CD4-positive, CD25-positive, alpha-beta regulatory T cell (primary cell): ENCODE measurements around the gene STK24. TPM values are rescaled to one million over a fixed set of nuclear protein-coding genes. Genes with fewer than 3 reads are reported as not detected.

ENCODE experiments used
- ATAC-seq, 2 donors: fragments of 150-1000 bp; cut with Tn5 transposase; one replicate each; pipeline ENCODE4 v1.10.0; 2021; ENCODE audit warnings: low read depth in 2 of 2, moderate number of reproducible peaks in 2 of 2, moderate library complexity in 1 of 2
- DNase-seq, 3 donors: peaks; one replicate each; pipeline versions ENCODE4 v3.0.0 to v3.0.0-alpha.2; 2012 to 2022; ENCODE audit warnings: mixed read lengths in 1 of 3
- H3K27ac ChIP-seq: one replicate; pipeline ENCODE4 v1.7.0; 2013; ENCODE audit warnings: mild to moderate bottlenecking, low read length; ENCODE audit not compliant: insufficient read depth, poor library complexity, severe bottlenecking
- H3K27me3 ChIP-seq: one replicate; pipeline ENCODE4 v1.7.0; 2013; ENCODE audit warnings: low read length; ENCODE audit not compliant: control insufficient read depth, insufficient read depth
- H3K36me3 ChIP-seq: one replicate; pipeline ENCODE4 v1.7.0; 2013; ENCODE audit warnings: mild to moderate bottlenecking, low read length, moderate library complexity; ENCODE audit not compliant: control insufficient read depth, insufficient read depth
- H3K4me1 ChIP-seq: 2 replicates; pipeline ENCODE4 v1.7.0; 2013; ENCODE audit warnings: mild to moderate bottlenecking, low read length; ENCODE audit not compliant: insufficient read depth, control insufficient read depth, poor library complexity, severe bottlenecking
- H3K4me3 ChIP-seq: one replicate; pipeline ENCODE4 v1.7.0; 2013; ENCODE audit warnings: low read depth, mild to moderate bottlenecking, low read length, moderate library complexity
- H3K9me3 ChIP-seq, 2 experiments: 1 replicate in 1 of 2; 2 replicates in 1 of 2; pipeline ENCODE4 v1.7.0; 2013; ENCODE audit warnings: low read length in 2 of 2, mild to moderate bottlenecking in 1 of 2, moderate library complexity in 1 of 2; ENCODE audit not compliant: control insufficient read depth in 2 of 2
- H3K27ac Mint-ChIP-seq, 3 donors: one replicate each; pipeline ENCODE4 v1.8.0; 2020 to 2022; ENCODE audit warnings: mild to moderate bottlenecking in 3 of 3, mixed read lengths in 3 of 3, moderate library complexity in 2 of 3
- H3K27me3 Mint-ChIP-seq: one replicate; pipeline ENCODE4 v1.8.0; 2022; ENCODE audit warnings: mild to moderate bottlenecking, mixed read lengths
- H3K36me3 Mint-ChIP-seq: one replicate; pipeline ENCODE4 v1.8.0; 2020; ENCODE audit warnings: mixed read lengths
- H3K4me1 Mint-ChIP-seq, 4 donors: one replicate each; pipeline ENCODE4 v1.8.0; 2020 to 2022; ENCODE audit warnings: mixed read lengths in 4 of 4, mild to moderate bottlenecking in 1 of 4
- H3K4me3 Mint-ChIP-seq, 4 donors: one replicate each; pipeline ENCODE4 v1.8.0; 2020 to 2022; ENCODE audit warnings: mild to moderate bottlenecking in 4 of 4, mixed read lengths in 4 of 4, moderate library complexity in 3 of 4
- H3K9me3 Mint-ChIP-seq, 7 donors: one replicate each; pipeline ENCODE4 v1.8.0; 2020 to 2022; ENCODE audit warnings: mixed read lengths in 7 of 7, mild to moderate bottlenecking in 3 of 7, moderate library complexity in 2 of 7
- polyA plus RNA-seq, 4 donors: library from polyadenylated mRNA; unstranded; fragments of 300-500 nt; fragmentation: Illumina TruSeq; gene quantifications; one replicate each; pipeline ENCODE4 v1.2.3, GENCODE V29; 2021
- total RNA-seq: library from RNA; stranded (reverse); gene quantifications from one replicate; pipeline ENCODE4 v1.2.3, GENCODE V29; 2022

The STK24 gene
- total and polyA plus RNA-seq, 5 donors from 2014 or later: 26.7 to 141 (median 54.1) TPM

DNA sequence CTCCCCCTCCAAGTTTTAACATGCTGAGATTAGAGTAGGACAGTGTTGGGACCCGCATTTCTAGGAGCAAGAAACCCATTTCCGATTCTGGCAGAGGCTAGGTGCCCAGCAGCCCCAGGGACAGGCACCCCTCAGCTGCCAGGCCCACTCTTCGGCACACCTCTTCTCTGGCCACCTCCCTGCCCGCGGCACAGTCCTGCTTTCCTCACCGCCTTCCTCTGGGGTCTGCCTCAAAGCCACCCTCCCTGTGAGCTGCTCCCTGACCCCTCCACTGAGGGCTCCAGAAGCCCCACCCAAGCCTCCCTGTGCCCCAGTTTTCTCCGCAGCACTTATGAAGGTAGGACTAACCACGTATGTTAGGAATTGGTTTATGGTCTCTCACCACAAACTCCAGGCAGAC, 79.9 kb downstream of the STK24 start:
- Histone ChIP-seq H3K27me3 (no peaks in the 10 kb centered on the region), H3K4me3 (no peak overlapping the region), H3K27ac (no peak overlapping the region), H3K9me3 (no peaks in the 10 kb centered on the region), H3K4me1 (peaks cover 12% of the 10 kb centered on the region), H3K36me3 (peaks cover 46% of the 10 kb centered on the region)
- Mint-ChIP-seq H3K27ac (peak overlapping the region in 2 of 3 donors; percentile 78 to 88), H3K27me3 (no peaks in the 10 kb centered on the region), H3K4me3 (peak overlapping the region in 1 of 4 donors; percentile 13), H3K9me3 (no peaks in the 10 kb centered on the region), H3K36me3 (peaks cover 13% of the 10 kb centered on the region), H3K4me1 (peaks cover 27 to 70% (median 59%) of the 10 kb centered on the region in 4 donors)
- DNase-seq: no peak
- ATAC-seq: no peak

DNA sequence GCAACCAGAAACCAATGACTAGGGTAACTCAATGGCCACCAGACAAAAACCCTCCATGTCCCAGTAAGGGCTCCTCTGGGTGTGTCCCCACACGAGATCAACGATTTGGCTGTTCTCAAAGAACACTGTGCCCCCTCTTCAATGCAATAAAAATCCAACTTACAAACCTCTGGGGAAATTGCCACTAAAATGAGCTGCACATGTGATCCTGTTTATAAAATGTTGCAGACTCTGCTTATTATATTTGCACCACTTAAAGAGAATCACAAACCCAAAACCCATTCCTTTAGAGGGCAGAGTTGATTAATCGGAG, 80.5 kb downstream of the STK24 start:
- Mint-ChIP-seq H3K4me3 (no peak overlapping the region), H3K36me3 (peaks cover 14% of the 10 kb centered on the region), H3K27me3 (no peaks in the 10 kb centered on the region), H3K4me1 (peaks cover 28 to 70% (median 57%) of the 10 kb centered on the region in 4 donors), H3K9me3 (no peaks in the 10 kb centered on the region), H3K27ac (peak overlapping the region in 1 of 3 donors; percentile 52)
- Histone ChIP-seq H3K27me3 (no peaks in the 10 kb centered on the region), H3K27ac (no peak overlapping the region), H3K4me1 (peaks cover 12% of the 10 kb centered on the region), H3K9me3 (no peaks in the 10 kb centered on the region), H3K4me3 (no peak overlapping the region), H3K36me3 (peaks cover 46% of the 10 kb centered on the region)
- no peak for DNase-seq
- ATAC-seq: no peak

DNA sequence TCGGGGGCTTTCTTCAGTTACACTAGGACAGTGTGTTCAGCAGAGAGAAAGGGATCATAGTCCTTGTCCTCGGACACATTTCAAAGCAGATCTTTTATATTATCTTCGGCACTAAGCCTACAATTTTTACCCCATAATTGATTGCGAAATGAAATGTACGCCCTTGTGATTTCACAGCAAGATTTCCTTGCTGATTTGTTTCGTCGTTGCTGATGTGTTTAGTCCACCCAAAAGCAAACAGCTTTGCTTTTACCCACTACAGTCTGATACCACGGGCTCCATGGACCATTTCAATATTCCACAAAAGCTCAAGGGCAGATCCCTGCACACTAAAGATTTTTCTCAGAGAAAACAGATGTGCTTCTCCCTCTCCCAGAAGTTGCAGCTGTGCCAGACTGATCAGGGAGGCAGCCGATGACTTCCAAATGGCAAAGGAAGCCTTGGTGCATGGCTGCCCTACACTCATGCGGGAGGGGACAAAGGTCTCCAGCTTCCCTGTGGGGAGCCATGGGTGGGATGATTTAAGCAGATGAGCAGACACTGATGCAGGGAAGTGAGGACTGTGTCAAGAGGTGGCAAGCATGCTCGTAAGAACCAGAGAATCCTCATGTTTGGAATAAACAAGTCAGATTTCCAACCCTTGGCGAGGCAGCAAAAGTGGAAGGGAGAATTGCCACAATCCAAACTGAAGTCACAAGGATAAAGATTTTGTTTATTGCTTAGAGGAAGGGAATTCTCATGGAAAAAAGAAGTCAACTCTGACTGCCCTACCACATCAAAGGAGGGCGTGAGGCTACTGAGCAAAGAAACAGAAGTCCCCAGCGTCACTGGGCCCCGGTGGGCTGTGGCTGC, 81.1 kb downstream of the STK24 start:
- peaks cover 15% of the 10 kb centered on the region for H3K4me1 ChIP-seq
- H3K27me3 ChIP-seq: no peaks in the 10 kb centered on the region
- H3K4me3 Mint-ChIP-seq: no peak overlapping the region
- ATAC-seq (no peak), DNase-seq (no peak)
- peaks cover 46% of the 10 kb centered on the region for H3K36me3 ChIP-seq
- H3K4me1 Mint-ChIP-seq: peaks cover 32 to 75% (median 58%) of the 10 kb centered on the region in 4 donors
- H3K27ac ChIP-seq: no peak overlapping the region
- H3K27ac Mint-ChIP-seq: peak overlapping the region in 2 of 3 donors; percentile 41 to 92
- no peaks in the 10 kb centered on the region for H3K9me3 ChIP-seq
- H3K4me3 ChIP-seq: no peak overlapping the region
- H3K27me3 Mint-ChIP-seq: no peaks in the 10 kb centered on the region
- H3K9me3 Mint-ChIP-seq: no peaks in the 10 kb centered on the region
- peaks cover 16% of the 10 kb centered on the region for H3K36me3 Mint-ChIP-seq

- H3K4me3 Mint-ChIP-seq: peak overlapping the region in 1 of 4 donors; percentile 37
Measured at GRCh38 chr13:98494769-98495168, 82.1 kb downstream of the STK24 start.

DNA sequence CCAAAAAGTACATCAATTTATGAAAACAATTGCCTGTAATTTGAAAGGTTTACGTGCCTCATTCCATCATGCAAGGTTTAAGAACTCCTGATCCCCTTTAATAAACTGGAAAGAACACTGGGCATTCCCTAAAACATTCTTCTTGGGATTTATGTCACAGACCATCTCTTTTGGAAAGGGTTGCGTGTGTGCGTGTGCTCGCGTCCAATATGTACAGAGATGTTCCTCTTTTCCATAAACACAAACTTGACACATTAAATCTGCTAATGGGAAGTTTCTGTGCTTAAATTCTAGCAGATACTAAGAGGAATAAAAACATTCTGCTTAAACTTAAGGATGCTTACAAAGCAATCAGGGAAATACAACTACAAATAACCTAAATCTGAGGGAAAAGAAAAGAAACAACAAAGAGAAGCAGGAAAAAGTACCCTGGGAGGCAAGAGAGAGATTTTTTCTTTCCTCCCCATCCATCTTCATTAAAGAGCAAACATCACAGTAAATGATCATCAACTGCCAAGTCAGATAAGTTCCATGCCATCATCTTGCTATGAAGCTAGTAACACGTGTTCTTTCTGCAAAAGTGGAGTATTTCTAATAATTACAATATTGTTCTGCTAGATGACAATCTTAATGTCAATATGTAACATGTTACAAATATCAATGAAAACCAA, 83.7 kb downstream of the STK24 start:
- Mint-ChIP-seq H3K27ac (peak overlapping the region in 2 of 3 donors; percentile 5 to 85), H3K27me3 (no peaks in the 10 kb centered on the region), H3K36me3 (peaks cover 14% of the 10 kb centered on the region), H3K4me1 (peaks cover 43 to 80% (median 65%) of the 10 kb centered on the region in 4 donors), H3K4me3 (no peak overlapping the region), H3K9me3 (no peaks in the 10 kb centered on the region)
- Histone ChIP-seq H3K27ac (no peak overlapping the region), H3K9me3 (no peaks in the 10 kb centered on the region), H3K27me3 (no peaks in the 10 kb centered on the region), H3K36me3 (peaks cover 38% of the 10 kb centered on the region), H3K4me3 (no peak overlapping the region), H3K4me1 (peaks cover 34% of the 10 kb centered on the region)
- DNase-seq (no peak), ATAC-seq (no peak)

More at GRCh38 chr13:98494769-98495168, 82.1 kb downstream of the STK24 start:
- Histone ChIP-seq H3K9me3 (no peaks in the 10 kb centered on the region), H3K4me1 (peaks cover 26% of the 10 kb centered on the region), H3K36me3 (peaks cover 43% of the 10 kb centered on the region), H3K27me3 (no peaks in the 10 kb centered on the region), H3K27ac (no peak overlapping the region), H3K4me3 (no peak overlapping the region)
- Mint-ChIP-seq H3K9me3 (no peaks in the 10 kb centered on the region), H3K36me3 (peaks cover 16% of the 10 kb centered on the region), H3K27me3 (no peaks in the 10 kb centered on the region), H3K27ac (peak overlapping the region in 2 of 3 donors; percentile 16 to 32), H3K4me1 (peaks cover 32 to 75% (median 58%) of the 10 kb centered on the region in 4 donors)
- DNase-seq: no peak
- ATAC-seq: no peak

- Mint-ChIP-seq H3K27me3 (no peaks in the 10 kb centered on the region), H3K9me3 (no peaks in the 10 kb centered on the region), H3K4me1 (peaks cover 47 to 80% (median 65%) of the 10 kb centered on the region in 4 donors), H3K36me3 (peaks cover 8% of the 10 kb centered on the region), H3K4me3 (no peak overlapping the region), H3K27ac (peak overlapping the region in 1 of 3 donors; percentile 85)
- H3K4me3 ChIP-seq: no peak overlapping the region
- H3K36me3 ChIP-seq: peaks cover 35% of the 10 kb centered on the region
- H3K9me3 ChIP-seq: no peaks in the 10 kb centered on the region
- H3K4me1 ChIP-seq: peaks cover 38% of the 10 kb centered on the region
- ATAC-seq: peak in 1 of 2 donors; percentile 12
- H3K27ac ChIP-seq: no peak overlapping the region
- no peak for DNase-seq
- H3K27me3 ChIP-seq: no peaks in the 10 kb centered on the region
Measured at GRCh38 chr13:98492335-98493041, 84.4 kb downstream of the STK24 start.

DNA sequence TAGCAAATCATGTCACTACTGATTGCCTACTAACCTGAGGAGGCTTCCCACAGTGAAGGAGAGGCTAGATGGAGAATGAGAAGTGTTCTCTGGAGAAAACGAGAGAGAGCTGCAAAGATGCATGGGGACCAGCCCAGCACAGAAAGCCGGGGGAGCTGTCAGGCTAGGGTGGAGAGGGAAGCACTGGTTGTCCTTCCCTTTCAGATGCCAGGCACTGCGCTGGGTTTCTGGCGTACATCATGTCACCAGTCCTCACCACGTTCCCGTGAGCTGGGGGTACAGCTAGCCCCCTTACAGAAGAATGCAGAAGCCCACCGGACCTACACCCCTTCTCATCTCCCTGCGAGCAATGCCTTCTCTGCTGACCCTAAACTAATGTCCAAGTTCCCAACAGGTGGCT, 86.0 kb downstream of the STK24 start:
- Mint-ChIP-seq H3K9me3 (no peaks in the 10 kb centered on the region), H3K4me1 (peaks cover 45 to 80% (median 62%) of the 10 kb centered on the region in 4 donors), H3K27ac (peak overlapping the region in 2 of 3 donors; percentile 74 to 76), H3K27me3 (no peaks in the 10 kb centered on the region), H3K36me3 (peaks cover 4% of the 10 kb centered on the region), H3K4me3 (no peak overlapping the region)
- Histone ChIP-seq H3K9me3 (no peaks in the 10 kb centered on the region), H3K4me1 (peaks cover 48% of the 10 kb centered on the region), H3K36me3 (peaks cover 28% of the 10 kb centered on the region), H3K4me3 (no peak overlapping the region), H3K27ac (no peak overlapping the region), H3K27me3 (no peaks in the 10 kb centered on the region)
- ATAC-seq (no peak), DNase-seq (no peak)
